Stimulated activated CD8-positive, alpha-beta memory T cell treated with anti-CD3 and anti-CD28 coated beads, Interleukin-15, amount 100 ng/mL, for 24 hours (primary cell): ENCODE measurements around the gene TRAP1.
"Not testable (repeated sequence)": the region's sequence is repeated elsewhere in the genome, so short reads cannot be mapped to it uniquely, and the experiment has no call there.

Source experiments
- DNase-seq: peaks from one replicate; pipeline ENCODE4 v3.0.0-alpha.2; 2020; ENCODE audit warnings: low read depth

TRAP1 gene

DNA sequence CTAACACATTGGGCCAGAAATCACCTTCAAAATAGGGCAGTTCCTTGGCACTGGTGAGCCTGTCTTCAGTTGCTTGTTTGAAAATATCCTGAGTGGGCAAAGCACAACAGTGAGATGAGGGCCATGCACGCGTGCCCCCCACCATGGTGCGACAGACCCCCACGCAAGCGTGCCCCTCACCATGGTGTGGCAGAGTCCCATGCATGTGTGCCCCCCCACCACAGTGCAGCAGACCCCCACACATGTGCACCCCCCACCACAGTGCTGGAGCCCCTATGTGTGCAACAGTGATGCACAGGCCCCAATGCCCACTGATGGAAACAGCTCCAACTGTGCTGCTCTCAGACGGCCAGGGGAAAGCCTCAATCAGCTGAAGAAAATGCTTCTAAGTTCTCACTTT lies 18.8 kb upstream of the TRAP1 start:
- no peak for DNase-seq

DNA sequence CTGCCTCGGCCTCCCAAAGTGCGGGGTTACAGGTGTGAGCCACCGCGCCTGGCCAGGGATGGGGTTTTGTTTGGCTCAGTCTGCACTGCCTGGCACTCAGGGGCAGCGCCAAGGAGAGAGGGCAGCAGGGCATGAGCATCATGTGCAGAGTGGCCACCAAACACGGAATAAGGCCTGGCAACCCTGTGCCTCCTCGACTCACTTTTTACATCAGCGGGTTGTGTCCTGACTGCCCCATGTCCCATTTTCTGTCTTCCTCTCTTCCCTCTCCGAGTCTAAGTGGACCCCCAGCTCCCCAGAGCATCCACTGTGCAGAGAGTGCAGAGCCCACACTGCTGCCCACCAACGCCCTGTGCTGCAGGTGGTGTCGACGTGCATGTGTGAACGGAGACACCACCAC lies 18.2 kb upstream of the TRAP1 start:
- no peak for DNase-seq

DNA sequence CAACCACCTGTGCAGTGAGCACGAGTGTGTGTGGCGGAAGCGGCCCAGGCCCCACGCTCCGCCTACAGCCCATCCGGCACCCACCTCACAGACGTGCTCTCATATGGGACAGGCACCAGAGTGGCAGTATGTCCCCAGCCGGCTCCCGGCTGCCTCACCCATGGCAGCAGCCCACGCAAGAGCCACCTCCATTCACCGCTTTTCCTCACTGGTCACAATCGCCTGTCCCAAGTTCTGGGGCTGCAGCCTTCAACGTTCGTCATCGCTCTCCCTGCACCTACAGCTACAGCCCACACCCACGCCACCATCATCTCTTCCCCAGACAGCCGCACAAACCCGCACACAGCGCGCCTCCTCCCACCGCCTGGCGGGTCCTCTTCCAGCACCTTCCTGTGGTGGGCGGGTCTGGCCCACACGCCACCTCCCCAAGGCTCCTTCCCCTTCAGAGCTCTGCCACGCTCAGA lies 17.5 kb upstream of the TRAP1 start:
- DNase-seq: no peak

DNA sequence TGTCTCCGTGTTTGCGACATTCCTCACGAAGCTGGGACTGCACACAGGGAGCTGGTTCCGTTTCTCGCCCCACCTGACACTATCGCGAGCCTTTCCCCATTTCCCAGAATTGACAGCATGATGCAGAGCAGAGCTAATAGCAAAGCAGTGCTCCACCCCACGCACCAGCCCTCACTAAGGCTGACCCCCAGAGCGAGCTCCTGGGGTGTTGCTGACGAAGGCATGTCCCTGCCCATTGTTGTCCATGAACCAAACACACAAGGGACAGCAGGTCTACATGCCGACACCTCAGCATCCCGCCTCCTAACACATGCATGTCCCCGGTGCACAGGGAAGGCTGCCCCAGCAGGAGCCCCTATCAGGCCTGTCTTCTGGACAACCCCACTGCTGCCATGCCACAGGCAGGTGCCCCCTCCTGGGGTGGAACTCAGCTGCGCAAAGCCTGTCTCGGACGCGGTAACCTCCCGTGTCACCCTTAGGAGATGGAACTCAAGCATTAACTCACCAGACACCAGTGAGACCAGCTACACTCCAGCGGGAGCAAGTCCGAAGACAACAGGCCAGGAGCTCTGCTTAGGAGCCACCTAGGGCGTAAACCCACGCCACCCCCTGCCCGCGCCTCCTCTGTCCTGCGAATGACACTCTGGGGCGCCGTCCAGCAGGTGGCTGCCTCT lies 16.9 kb upstream of the TRAP1 start:
- no peak for DNase-seq

DNA sequence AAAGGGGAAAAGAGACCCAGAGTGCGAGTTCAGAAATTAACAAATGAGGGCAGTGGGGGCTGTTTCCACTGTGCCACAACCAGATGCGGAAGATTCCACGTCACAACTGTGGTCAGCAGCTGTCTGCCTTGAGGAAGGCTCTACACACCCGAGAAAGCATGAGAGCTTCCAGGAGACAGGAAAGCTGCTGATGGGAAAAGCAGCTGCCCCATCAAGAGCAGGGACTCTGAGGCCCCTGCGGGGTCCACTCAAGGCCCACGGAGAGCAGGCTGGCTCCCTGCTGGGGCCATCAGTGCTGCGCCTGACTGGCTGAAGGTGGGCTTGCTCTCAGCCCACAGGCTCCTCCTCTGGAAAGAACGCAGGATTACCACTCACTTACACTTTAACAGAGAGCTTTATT lies 14.8 kb upstream of the TRAP1 start:
- DNase-seq: no peak

DNA sequence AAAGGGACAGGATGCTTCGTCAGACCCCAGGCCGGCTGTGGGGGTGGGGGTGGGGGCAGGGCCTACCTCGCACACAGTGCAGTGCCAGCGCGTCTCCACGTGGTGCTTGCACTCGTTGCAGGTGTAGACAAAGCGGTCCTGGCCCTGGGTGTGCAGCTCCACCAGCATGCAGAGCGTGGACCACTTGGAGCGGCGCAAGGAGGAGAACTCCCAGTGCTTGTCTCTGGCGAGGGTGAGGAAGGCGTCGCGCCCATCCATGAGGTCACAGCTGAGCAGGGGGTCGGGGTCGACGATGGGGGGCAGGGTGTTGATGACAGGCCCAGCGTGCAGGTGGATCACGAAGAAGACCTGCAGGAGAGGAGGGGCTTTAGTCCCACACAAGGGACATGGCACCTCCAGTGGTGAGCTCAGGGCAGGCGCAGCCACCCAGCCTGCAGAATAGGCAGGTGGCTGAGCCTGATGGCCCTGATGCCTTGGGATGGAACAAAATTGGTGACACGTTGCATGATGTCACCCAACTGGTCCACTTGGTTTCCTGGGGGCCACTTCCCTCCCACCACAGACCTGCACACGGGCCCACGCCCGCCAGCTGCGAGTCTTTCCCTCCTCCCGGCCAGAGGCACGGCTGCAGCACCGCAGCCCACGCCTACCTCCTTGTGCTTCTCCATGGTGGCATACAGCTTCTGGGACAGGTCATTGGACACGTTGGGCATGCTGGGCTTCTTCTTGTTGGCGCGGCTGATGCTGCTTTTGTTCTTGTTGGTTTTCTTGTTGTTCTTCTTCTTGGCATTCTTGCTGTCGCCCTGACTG lies 14.0 kb upstream of the TRAP1 start:
- DNase-seq: no peak

DNA sequence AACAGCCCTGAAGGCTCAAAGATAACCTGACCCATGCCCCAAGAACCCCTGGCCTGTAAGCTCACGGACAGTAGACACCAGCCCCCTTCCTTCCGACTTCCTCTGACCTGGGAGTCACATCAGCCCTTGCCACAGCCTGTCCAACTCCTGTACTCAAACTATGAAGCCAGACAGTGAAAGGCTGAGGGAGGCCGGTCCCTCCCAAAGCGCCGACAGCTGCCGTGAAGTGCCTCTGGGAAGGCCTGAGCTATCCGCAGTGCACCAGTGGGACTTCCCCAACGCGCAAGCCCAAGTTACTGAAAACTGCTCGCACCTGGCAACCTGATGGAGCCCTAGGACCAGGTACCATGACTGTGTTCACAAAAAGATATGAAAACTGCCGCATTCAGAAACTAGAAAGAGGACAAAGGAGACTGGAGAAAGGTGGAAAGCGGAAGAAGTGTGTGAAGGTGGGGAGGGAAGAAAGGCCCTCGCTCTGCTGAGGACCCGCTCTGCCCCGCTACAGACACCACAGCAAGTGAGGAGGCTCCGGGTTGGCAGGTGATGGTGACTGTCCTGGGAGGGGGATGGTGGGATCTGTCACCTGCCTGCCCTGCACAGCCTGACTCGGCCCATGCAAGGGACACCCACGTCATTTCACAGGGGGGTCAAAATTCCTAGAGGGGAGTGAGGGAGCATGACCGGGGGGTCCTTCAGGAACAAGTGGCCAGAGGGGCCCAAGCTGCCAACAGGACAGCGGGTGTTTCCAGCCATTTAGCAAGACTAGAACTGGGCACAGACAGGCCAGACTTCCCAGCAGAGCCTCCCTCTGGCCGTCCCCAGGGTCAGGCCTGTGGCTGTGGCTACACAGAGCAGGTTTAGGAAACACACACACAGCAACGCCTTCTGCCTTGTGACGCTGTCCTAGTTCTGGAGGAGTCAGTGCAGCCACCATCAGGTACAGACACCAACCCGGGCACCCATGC lies 13.1 kb upstream of the TRAP1 start:
- DNase-seq: no peak

DNA sequence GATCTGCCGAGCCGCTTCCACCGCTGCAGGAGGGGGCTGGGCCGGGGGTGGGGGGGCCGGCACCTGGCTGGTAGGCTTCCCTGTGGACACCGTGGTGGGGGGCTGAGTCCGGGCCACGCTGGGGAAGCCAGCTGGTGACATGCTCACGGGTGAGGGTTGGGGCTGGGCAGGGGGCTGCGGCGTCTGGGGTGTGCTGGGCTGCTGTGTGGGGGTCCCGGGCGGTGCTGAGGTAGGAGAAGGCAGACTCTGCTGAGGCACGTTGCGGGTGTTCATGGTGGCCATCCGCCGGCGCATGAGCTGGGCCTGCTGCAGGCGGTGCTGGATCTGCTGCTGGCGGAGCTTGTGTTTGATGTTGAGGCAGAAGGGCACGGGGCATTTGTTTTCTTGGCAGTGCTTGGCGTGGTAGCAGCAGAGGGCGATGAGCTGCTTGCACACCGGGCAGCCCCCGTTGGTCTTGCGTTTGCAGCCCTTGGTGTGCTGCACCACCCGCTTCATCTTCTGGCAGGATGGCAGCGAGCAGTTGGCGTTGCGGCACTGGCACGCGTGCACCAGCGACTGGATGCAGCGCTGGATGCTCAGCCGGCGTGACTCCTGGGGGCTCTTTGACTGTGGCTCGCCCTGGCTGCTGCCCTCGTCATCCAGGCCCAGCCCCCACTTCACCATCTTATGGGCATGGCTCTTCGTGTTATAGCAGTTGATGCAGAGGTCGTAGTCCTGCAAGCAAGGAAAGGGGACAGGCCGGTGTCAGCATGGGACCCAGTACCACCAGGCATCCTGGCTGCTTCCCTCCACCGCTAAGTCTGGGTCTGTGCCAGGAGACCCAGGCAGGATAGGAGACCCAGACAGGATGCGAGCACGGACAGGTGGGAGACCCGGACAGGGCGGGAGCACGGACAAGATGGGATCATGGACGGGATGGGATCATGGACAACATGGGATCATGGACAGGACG lies 12.1 kb upstream of the TRAP1 start:
- DNase-seq: no peak

DNA sequence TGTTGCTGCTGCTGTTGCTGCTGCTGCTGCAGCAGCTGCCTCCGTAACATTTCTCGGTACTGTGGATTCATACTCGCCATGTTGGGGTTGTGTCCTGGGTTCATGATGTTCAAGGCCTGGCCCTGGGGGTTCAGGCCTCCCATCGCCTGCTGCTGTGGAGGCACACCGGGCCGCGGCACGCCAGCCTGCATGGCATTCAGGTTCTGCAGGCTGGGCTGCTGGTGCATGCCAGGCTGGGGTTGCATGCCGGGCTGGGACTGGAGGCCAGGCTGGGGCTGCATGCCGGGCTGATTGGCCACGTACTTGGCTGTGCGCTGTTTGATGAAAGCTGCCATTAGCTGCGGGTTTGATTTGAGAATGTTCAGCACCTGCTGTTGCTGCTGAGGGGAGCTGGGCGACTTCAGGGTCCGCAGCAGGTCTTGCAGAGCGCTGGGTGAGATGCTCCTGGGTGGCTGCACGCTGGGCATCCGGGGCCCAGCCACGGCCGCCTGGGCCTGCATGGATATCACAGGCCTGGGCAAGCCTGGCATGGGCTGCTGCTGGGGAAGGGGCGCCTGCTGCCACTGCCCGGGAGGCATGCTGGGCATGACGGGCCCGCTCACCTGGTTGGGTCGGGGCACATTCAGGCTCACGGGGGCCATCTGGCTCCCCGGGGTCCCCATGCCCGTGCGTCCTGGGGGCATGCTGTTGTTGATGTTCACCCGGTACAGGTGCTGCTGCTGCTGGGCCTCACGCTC lies 11.3 kb upstream of the TRAP1 start:
- DNase-seq: no peak

DNA sequence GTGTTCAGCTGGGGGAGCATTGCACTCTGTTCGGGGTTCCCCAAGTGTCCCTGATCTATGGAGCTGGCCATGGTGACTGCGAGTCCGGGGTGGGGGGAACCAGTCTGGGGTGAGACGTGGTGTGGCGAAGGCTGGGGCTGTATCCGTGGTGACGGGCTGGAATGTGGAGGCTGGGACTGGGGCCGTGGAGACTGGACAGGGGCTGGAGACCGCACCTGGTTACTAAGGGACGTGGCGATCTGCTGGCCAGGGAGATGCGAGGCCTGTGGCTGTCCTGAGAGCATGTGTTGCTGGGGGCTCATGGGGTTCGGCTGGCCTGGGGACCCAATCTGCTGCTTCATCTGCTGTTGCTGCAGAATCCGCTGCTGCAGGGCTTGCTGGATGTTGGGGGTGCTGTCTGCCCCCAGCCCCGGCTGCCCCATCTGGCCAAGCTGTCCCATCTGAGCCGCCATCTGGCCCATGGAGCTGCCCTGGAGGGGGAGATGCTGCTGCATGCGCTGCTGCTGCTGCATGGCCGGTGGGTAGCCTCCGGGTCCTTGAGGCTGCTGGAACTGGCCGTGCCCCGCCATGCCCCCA lies 10.6 kb upstream of the TRAP1 start:
- DNase-seq: no peak

DNA sequence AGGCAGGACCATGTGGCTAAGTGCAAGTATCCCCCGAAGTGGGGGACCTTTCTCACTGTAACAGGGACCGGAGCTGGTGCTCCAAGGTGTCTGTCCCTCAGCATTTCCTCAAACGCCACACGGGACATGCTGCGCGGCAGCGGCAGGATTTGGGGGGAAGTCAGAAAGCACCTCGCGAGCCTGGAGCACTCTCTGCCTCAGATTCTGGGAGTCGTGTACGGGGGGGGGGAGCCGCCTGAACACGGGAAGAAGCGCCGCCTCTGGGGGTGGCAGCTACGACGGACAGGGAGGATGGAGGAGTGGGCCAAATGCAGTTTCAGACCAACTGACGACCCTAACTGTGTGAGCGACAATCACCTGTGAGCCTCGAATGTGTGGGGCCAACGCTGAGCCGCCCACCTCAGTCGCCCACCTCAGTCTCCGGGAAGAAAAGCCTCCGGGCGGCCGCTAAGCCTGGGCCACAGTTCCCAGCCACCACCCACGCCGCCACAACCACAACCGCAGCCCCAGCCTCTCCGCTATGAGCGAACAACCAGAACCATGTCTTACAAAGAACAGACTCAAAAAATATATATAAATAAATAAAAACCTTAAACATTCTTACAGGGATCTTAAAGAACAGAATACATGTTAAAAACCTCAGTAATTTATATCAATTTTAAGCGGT lies 8.8 kb upstream of the TRAP1 start:
- DNase-seq: no peak

DNA sequence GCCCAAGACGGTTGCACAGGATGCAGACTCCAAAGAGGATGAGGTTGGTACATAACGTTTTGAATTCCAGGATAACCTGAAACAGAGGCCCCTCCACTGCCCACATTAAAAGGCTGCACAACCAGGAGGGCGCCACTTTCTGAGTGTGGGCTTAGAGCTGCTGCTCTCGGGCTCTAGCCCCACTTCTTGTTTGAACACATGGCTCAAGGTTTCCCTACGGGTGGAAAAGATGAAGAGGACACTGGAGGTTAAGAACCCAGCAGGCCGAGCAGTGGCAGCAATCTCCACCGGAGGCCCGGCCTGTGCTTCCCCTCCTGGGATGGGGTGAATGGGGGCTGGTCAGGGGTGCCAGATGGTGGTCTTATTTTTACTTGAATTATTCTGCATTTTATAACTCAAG lies 8.0 kb upstream of the TRAP1 start:
- no peak for DNase-seq

DNA sequence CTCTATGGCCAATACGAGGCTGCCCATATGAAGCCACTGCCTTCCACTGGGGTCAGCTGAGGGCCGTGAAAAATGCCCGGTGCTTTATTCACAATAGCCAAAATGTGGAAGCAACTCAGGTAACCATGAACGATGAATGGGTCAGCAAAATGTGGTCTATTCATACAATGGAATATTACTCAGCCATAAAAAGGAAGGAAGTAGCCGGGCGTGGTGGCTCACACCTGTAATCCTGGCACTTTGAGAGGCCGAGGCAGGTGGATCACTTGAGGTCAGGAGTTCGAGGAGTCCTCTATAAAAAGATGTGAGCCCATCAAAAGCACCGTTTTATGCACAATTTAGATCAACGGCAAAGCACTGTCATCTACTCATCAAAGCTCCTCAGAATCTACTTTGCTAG lies 5.2 kb upstream of the TRAP1 start:
- DNase-seq: no peak

DNA sequence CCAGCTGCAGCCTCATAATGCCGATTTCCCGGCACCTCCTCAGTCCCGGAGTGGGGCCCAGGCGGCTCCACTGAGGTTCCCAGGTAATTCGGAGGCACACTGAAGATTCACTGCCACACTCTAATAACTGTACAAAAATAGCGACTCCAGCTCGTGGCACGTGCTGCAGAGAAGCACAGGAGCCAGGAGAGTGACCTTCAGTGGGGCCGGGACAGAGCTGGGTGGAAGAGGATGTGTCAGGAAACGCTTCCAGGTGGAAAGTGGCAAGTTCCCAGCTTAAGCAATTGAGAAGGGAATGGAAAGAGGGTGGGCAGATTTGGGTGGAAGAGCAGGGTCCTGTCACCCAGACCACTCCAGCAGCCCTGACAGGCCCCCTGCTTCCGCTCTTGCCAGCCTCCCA lies 3.1 kb upstream of the TRAP1 start:
- DNase-seq: no peak

DNA sequence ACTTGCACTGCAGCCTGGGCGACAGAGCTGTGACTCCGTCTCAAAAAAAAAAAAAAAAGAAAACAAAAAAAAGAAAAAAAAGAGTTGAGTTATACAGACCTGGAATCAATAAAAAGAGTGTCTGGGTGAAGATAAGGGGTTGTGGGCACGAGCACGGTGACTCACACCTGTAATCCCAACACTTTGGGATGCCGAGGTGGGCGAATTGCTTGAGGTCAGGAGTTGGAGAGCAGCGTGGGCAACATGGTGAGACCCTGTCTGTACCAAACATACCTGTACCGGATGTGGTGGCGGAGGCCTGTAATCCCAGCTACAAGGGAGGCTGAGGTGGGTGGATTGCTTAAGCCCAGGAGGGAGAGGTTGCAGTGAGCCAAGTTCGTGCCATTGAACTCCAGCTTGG lies 1.3 kb upstream of the TRAP1 start:
- DNase-seq: no peak

DNA sequence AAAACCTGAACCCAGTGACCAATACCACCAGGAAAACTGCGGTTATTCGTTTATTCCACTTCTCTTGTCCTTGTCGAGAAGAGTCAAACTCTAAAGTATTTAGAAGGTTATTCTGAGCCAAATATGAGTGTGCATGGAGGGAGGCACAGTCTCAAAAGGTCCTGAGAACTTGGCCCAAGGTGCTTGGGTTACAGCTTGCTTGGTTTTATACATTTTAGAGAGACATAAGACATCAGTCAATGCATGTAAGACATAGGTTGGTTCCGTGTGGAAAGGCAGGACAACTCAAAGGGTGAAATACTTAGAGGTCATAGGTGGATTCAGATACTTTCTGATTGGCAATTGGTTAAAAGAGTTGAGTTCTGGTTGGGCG lies 681 bp upstream of the TRAP1 start:
- no peak for DNase-seq

DNA sequence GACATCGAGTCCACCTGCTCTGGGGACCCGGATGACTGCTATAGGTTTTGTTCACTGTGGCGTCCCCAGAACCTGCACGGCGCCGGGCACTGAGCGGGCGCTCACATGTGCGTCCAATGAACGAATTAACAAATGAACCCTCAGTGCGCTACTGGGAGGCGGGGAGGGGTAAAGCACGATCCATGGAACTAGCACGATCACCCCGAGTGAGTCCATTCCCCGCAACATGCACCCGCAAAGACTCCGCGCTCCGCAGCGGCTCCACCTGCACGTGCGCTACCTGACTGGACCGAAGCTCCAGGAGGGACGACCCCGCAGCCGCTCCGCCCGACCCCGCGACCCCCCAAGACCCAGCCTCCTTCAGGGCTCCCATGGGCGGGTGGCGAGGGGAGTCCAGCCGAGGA lies 491 bp downstream of the TRAP1 start:
- peak; percentile 21 for DNase-seq

DNA sequence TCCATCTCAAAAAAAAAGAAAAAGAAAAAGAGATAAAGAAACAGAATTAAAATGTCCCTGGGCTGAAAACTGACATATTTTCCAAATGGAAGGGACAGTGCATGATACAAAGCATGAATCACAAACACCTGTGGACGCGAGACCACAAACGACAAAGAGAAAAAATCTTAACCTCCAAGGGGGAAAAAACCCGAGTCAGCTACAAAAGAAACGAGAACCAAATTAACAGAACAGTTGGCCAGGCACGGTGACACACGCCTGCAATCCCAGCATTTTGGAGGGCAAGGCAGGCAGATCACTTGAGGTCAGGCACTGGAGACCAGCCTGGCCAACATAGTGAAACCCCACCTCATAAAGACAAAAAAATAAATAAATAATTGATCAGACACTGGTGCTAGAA lies 1.9 kb downstream of the TRAP1 start:
- DNase-seq: no peak

DNA sequence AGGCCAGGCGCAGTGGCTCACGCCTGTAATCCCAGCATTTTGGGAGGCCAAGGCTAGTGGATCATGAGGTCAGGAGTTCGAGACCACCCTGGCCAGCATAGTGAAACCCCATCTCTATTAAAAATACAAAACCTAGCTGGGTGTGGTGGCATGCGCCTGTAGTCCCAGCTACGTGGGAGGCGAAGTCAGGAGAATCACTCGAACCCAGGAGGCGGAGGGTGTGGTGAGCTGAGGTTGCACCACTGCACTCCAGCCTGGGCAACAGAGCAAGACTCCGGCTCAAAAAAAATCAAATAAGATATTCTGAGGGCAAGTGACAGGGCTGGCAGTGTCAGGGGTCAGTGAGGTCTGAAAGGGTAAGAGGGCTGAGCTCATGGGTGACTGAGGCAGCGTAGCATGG lies 2.9 kb downstream of the TRAP1 start:
- not testable (repeated sequence) for DNase-seq
